AG08395 (cell line): Measurements from ENCODE around the gene FADS1.

Experiments
- DNase-seq: peaks from one replicate; pipeline ENCODE4 v3.0.0; 2012; ENCODE audit warnings: mixed read lengths, low spot score

FADS1 gene

GRCh38 chr11:61846362-61847020 lies 29.7 kb upstream of the FADS1 start:
- no peak for DNase-seq

GRCh38 chr11:61844909-61845565 lies 28.2 kb upstream of the FADS1 start:
- DNase-seq = no peak

GRCh38 chr11:61842528-61842820 lies 25.7 kb upstream of the FADS1 start:
- no peak for DNase-seq

GRCh38 chr11:61841636-61842527 lies 25.1 kb upstream of the FADS1 start:
- DNase-seq = no peak

GRCh38 chr11:61840371-61840770 lies 23.6 kb upstream of the FADS1 start:
- no peak for DNase-seq

GRCh38 chr11:61839742-61840141 lies 22.9 kb upstream of the FADS1 start:
- no peak for DNase-seq

GRCh38 chr11:61838921-61839320 lies 22.1 kb upstream of the FADS1 start:
- DNase-seq = no peak

GRCh38 chr11:61838501-61838900 lies 21.7 kb upstream of the FADS1 start:
- no peak for DNase-seq

GRCh38 chr11:61837411-61838005 lies 20.7 kb upstream of the FADS1 start:
- no peak for DNase-seq

GRCh38 chr11:61836193-61836592 lies 19.4 kb upstream of the FADS1 start:
- no peak for DNase-seq

GRCh38 chr11:61834278-61835048 lies 17.7 kb upstream of the FADS1 start:
- DNase-seq = peak; percentile 53

- no peak for DNase-seq
Measured at GRCh38 chr11:61833926-61834277, 17.1 kb upstream of the FADS1 start.

- no peak for DNase-seq
Measured at GRCh38 chr11:61833471-61833870, 16.7 kb upstream of the FADS1 start.

GRCh38 chr11:61832754-61833153 lies 16.0 kb upstream of the FADS1 start:
- DNase-seq = no peak

- no peak for DNase-seq
Measured at GRCh38 chr11:61832207-61832606, 15.4 kb upstream of the FADS1 start.

- peak; percentile 52 for DNase-seq
Measured at GRCh38 chr11:61830237-61831105, 13.7 kb upstream of the FADS1 start.

GRCh38 chr11:61829806-61830205 lies 13.0 kb upstream of the FADS1 start:
- DNase-seq = no peak

GRCh38 chr11:61828629-61829407 lies 12.0 kb upstream of the FADS1 start:
- peak; percentile 19 for DNase-seq

- DNase-seq = no peak
Measured at GRCh38 chr11:61828379-61828628, 11.5 kb upstream of the FADS1 start.

GRCh38 chr11:61827571-61828378 lies 11.0 kb upstream of the FADS1 start, which contains the start of gene FADS2:
TSS of gene FADS2 (plus strand) at chr11:61828300. CDS start at chr11:61828391, 91 bp downstream.
- DNase-seq = peak; percentile 91
